ENCODE data around the gene DLGAP3.
"Not testable (repeated sequence)": the region's sequence is repeated elsewhere in the genome, so short reads cannot be mapped to it uniquely, and the experiment has no call there.

Gene DLGAP3

DNA sequence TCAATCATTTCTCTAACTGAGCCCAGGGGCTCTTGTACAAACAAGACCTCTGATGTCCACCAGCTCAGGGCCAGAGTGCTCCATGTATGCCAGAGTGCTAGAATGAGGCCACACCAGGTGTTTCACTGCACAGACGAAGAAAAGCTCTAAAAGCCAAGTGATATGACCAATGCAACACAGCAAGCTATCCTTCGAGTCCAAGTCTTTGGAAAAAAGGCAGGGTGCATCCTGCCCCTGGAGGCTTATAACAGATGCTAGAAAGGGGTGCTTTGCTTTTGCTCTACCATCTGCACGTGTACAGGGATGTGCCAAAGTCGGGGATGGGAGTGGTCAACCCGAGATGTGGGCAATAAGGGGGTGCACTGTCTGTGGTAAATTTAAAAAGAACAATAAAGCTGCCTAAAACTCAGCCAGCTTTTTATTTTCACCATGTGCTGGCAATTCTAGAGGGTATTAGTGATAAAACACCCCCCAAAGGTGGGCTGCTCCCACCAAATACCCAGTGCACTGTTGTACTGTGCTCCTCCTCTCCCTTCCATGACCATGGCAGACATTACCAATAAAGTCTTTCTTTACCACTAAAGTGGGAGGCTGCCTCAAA, 102.0 kb downstream of the DLGAP3 start:
- FAIRE-seq: no peak

DNA sequence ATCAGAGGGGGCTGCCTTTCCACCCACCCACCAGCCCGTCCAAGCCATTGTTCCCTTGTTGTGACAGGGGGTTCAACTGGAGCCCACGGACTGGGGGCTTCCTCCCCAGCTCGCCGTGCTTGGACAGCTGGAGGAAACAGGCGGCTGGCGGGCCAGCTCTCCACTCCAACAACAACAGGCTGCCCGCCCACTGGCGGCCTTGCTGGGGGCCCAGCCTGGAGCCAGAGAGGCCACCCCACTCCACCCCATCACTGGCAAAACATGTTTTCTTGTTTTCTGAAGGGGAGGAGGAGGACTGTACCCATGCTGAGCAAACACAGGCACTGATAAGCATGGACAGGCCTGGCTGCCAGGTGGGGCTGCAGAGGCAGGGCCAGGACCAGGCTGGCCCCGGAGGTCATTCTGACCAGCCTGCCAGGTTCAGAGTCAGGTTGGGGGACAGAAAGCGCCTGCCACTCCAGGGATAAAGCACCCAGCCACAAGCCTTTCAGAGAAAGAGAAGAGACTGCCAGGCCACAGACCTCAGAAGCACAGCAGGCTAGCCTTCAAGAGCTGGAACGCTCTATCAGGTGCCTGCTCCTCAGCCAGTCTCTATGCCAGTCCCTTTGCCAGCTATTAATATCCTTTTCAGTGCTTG, 103.9 kb downstream of the DLGAP3 start:
- FAIRE-seq: no peak

DNA sequence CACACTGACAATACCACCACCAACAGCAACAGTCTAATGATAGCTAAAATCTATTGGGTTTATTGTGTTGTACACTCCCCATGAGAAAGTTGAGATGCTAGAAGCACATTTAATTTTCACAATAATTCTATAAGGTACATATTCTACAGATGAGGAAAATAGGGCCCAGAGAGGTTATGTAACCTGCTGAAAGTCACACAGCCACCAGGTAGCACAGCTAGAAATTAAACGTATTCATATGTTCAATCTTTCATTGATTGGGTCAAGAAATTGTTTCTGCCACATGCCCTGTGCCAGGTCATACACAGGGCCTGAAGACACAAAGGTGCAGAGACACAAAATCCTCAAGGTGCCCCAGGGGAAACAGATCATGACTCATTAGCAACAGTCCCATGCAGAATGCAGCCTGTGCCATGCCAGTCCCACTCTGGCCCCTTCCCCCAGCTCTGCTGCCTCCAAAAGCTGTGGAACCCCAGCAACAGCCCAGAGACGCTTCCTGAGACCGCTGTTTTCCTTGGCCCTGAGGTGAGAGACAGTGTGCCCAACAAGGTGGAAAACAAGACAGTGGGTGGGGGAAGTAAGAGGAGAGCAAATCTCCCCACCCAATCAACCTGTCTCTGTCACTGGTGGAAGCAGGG, 104.5 kb downstream of the DLGAP3 start:
- no peak for FAIRE-seq

DNA sequence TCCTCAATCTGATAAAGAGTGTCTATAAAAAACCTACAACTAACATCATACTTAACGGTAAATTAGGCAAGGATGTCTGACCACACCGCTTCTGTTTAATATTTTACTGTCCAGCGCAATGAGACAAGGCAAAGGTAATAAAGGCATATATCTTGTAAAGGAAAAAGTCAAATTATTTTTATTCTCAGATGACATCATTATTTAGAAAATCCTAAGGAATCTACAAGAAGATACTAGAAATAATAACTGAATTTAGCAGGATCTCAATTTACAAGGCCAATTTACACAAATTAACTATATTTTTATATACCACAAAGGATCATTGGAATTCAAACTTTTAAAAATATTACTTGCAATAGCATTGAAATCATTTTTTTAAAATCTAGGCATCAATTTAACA, 107.2 kb downstream of the DLGAP3 start:
- FAIRE-seq: no peak

DNA sequence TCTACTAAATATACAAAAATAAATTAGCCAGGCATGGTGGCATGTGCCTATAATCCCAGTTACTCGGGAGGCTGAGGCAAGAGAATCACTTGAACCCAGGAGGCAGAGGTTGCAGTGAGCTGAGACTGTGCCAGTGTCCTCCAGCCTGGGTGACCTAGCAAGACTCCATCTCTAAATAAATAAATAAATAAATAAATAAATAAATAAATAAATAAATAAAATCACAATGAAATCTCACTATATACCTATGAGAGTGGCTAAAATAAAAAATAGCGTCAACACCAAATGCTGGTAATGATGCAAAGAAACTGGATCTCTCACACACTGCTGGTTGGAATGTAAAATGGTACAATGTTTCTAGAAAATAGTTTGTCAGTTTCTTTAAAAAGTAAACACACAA, 110.6 kb downstream of the DLGAP3 start:
- not testable (repeated sequence) for FAIRE-seq

- no peak for FAIRE-seq
Measured at GRCh38 chr1:34816778-34817177, 112.7 kb downstream of the DLGAP3 start.

DNA sequence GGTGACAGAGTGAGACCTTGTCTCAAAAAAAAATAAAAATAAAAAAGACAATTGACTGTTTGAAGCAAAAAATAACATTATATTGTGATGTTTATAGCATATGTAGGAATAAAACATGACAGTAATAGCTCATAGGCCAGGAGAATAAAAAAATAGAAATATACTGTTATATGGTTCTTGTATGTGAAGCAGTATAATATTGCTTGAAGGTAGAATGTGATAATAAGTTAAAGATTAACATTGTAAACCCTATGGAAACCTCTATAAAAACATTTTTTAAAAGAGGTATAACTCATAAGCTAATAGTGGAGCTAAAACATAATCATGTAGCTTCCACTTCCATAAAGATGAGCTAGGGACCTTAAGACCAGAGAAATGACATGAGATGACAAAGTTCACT, 113.1 kb downstream of the DLGAP3 start:
- no peak for FAIRE-seq

Measured in TTC549 (cell line).